ENCODE results near the gene HIGD1C.
"Not testable (repeated sequence)": the region's sequence is repeated elsewhere in the genome, so short reads cannot be mapped to it uniquely, and the experiment has no call there.

HIGD1C gene

DNA sequence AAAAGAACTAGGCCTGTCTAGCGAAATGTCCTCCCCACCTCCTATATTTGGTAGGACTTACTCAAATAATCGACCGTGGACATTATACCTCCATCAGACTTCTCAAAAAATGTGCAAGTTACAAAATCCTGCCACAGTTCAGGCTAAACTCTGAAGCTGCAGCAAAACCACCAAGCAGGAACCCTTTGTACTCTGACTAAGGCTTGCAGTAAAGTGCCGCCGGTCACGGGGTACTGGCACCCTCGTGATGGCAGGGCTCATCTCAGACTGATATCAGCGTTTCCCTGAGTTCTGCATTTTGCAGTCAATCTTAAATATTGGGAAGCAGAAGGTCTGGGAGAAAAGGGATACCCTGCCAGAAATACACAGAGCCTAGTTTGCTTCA lies 56.7 kb downstream of the HIGD1C start:
- H3K27ac ChIP-seq = no peak overlapping the region
- peaks cover 28% of the 10 kb centered on the region for H3K36me3 ChIP-seq (replicated peaks)
- DNase-seq = no peak
- no peak for TF ChIP-seq CTCF (IDR thresholded peaks at IDR 0.05; ENCODE audit: low read depth, low read length, missing control alignments)
- H3K4me3 ChIP-seq (ENCODE audit: low read depth, low read length) = no peak overlapping the region
- H3K27me3 ChIP-seq (replicated peaks) = no peaks in the 10 kb centered on the region
- in situ Hi-C loops (cut with HindIII; ENCODE audit: low pct_ligation_motif_present, low sequenced_read_pairs) = no loop called here

GRCh38 chr12:51011955-51012354 lies 59.6 kb downstream of the HIGD1C start:
- in situ Hi-C loops (cut with HindIII; ENCODE audit: low pct_ligation_motif_present, low sequenced_read_pairs) = no loop called here
- Histone ChIP-seq H3K27ac (no peak overlapping the region), H3K36me3 (replicated peaks) (peaks cover 6% of the 10 kb centered on the region), H3K4me3 (ENCODE audit: low read depth, low read length) (no peak overlapping the region), H3K27me3 (replicated peaks) (no peaks in the 10 kb centered on the region)
- TF ChIP-seq CTCF (IDR thresholded peaks at IDR 0.05; ENCODE audit: low read depth, low read length, missing control alignments) = no peak
- DNase-seq = no peak

- DNase-seq = no peak
- in situ Hi-C loops (cut with HindIII; ENCODE audit: low pct_ligation_motif_present, low sequenced_read_pairs) = no loop called here
- Histone ChIP-seq H3K4me3 (ENCODE audit: low read depth, low read length) (no peak overlapping the region), H3K27me3 (replicated peaks) (no peaks in the 10 kb centered on the region), H3K36me3 (replicated peaks) (peaks cover 1% of the 10 kb centered on the region), H3K27ac (no peak overlapping the region)
- no peak for TF ChIP-seq CTCF (IDR thresholded peaks at IDR 0.05; ENCODE audit: low read depth, low read length, missing control alignments)
Measured at GRCh38 chr12:51012570-51013236, 60.4 kb downstream of the HIGD1C start.

GRCh38 chr12:51013441-51013840 lies 61.1 kb downstream of the HIGD1C start:
- Histone ChIP-seq H3K36me3 (replicated peaks) (no peaks in the 10 kb centered on the region), H3K27ac (no peak overlapping the region), H3K4me3 (ENCODE audit: low read depth, low read length) (no peak overlapping the region), H3K27me3 (replicated peaks) (no peaks in the 10 kb centered on the region)
- DNase-seq = no peak
- TF ChIP-seq CTCF (IDR thresholded peaks at IDR 0.05; ENCODE audit: low read depth, low read length, missing control alignments) = no peak
- in situ Hi-C loops (cut with HindIII; ENCODE audit: low pct_ligation_motif_present, low sequenced_read_pairs) = no loop called here

DNA sequence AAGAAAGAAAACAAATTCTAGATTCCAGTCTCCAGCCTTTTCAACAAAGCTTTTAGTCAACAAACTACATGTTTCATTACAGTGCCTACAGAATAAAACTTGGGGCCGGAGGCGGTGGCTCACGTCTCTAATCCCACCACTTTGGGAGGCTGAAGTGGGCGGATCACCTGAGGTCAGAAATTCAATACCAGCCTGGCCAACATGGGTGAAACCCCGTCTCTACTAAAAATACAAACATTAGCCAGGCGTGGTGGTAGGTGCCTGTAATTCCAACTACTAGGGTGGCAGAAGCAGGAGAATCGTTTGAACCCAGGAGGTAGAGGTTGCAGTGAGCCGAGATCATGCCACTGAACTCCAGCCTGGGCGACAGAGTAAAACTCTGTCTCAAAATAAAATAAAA lies 62.1 kb downstream of the HIGD1C start:
- H3K4me3 ChIP-seq (ENCODE audit: low read depth, low read length); in situ Hi-C loops (cut with HindIII; ENCODE audit: low pct_ligation_motif_present, low sequenced_read_pairs); DNase-seq; H3K27ac ChIP-seq; H3K27me3 ChIP-seq (replicated peaks); H3K36me3 ChIP-seq (replicated peaks): not testable (repeated sequence)

GRCh38 chr12:51017452-51017851 lies 65.1 kb downstream of the HIGD1C start:
- no peak overlapping the region for H3K27ac ChIP-seq
- no peak for DNase-seq
- in situ Hi-C loops (cut with HindIII; ENCODE audit: low pct_ligation_motif_present, low sequenced_read_pairs) = no loop called here
- H3K36me3 ChIP-seq (replicated peaks) = no peaks in the 10 kb centered on the region
- no peak for TF ChIP-seq CTCF (IDR thresholded peaks at IDR 0.05; ENCODE audit: low read depth, low read length, missing control alignments)
- no peaks in the 10 kb centered on the region for H3K27me3 ChIP-seq (replicated peaks)
- no peak overlapping the region for H3K4me3 ChIP-seq (ENCODE audit: low read depth, low read length)
